Loucy (cell line): ENCODE results near the gene IQSEC1.

Experiments
- CTCF ChIP-seq: fragments of 200-600 bp; sonication (generic); conservative IDR thresholded peaks from 2 replicates; pipeline ENCODE4 v1.5.1; 2014; ENCODE audit warnings: mild to moderate bottlenecking, antibody characterized with exemption, low read length
- EZH2phosphoT487 ChIP-seq: fragments of 200-600 bp; IDR thresholded peaks from 2 replicates; pipeline ENCODE4 v1.6.1; 2018; ENCODE audit warnings: antibody characterized with exemption, mild to moderate bottlenecking, moderate library complexity, borderline replicate concordance

DNA sequence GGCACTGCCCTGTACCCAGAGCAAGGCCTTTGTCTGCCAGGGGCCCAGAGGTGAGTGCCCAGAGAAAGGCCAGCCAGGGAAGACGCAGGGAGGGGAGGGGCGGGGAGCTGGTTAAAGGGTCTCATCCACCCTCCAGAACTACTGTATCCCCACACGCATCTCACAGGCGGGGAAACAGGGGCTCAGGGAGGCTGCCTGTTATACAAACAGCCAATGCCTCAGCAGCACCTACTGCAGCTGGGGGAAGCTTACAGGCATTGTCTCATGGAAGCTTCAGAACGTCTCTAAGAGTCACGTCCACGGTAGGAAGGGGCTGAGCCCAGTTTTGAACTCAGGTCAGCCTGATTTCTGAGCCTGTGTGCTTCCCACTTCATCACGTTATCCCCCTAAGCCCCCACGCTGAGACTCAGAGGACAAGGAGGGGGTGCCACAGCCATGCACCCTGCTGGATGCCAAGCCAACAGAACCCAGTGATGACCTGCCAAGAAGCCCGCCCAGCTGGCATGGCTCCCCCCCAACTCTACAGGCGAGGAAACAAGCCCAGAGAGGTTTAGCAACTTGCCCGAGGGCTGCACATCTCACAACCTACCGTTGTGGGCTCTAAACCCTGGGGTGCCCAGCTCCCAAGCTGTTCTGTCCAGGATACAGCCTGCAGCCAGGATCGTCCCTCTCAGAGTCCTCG lies 54.5 kb downstream of the IQSEC1 start:
- TF ChIP-seq CTCF, result no peak
- no peak for TF ChIP-seq EZH2phosphoT487
